HCT116 (cell line): ENCODE measurements around the gene ZNF189.

Experiments
- EZH2 ChIP-seq: fragments of 200-600 bp; sonication (generic); IDR thresholded peaks from 2 replicates; pipeline ENCODE4 v1.6.1; 2017; ENCODE audit warnings: antibody characterized with exemption, mixed run types
- POLR2AphosphoS5 ChIP-seq: IDR thresholded peaks from 2 replicates; pipeline ENCODE4 v1.6.1; 2011; ENCODE audit warnings: mild to moderate bottlenecking, low read depth, low read length, moderate library complexity
- RAD21 ChIP-seq: IDR thresholded peaks from 2 replicates; pipeline ENCODE4 v1.6.1; 2012; ENCODE audit warnings: low read depth, mild to moderate bottlenecking
- TF ChIP-seq, protein P1 (sequence below), 3 experiments: fragments of 200-600 bp in 1 of 3; sonication (generic) in 1 of 3; IDR thresholded peaks in 2 of 3; conservative IDR thresholded peaks in 1 of 3; 2 replicates each; pipeline ENCODE4 v1.5.1; 2012 to 2017; ENCODE audit warnings: low read depth in 2 of 3, low read length in 2 of 3, antibody characterized with exemption in 1 of 3, borderline replicate concordance in 1 of 3, control low read depth in 1 of 3, mild to moderate bottlenecking in 1 of 3, mixed read lengths in 1 of 3, mixed run types in 1 of 3, moderate library complexity in 1 of 3; ENCODE audit not compliant: insufficient read depth in 1 of 3
- TF ChIP-seq, protein P2 (sequence below): IDR thresholded peaks from 2 replicates; pipeline ENCODE4 v1.6.1; 2011; ENCODE audit warnings: mild to moderate bottlenecking, low read length, moderate library complexity; ENCODE audit not compliant: insufficient replicate concordance; ENCODE audit errors: extremely low read depth

DNA sequence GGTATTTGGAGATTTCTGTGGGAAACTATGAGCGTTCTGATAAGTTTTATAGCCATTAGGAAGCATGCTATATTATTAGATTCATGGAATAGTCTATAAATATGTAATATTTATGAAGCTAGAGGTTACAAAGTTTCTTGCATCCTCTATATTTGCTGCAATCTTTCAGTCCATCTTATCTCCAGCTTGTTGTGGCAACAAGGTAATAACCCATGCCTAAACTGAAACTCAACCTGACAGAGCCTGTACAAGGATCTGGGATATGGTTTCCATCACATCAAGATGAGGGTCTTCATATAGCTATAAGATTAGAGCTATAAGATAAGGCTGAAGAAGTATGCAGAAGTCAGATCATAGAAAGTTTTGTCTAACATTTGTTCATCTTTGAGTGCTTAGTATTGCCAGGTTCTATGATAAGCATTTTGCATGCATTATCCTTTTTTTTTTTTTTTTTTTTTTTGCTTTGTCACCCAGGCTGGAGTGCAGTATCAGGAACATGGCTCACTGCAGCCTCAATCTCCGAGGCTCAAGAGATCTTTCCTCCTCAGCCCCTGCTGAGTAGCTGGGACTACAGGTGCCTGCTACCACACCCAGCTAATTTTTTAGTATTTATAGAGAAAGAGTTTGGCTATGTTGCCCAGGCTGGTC is 28.6 kb upstream of the ZNF189 start:
- TF ChIP-seq POLR2AphosphoS5 (no peak), EZH2 (no peak), RAD21 (no peak)
- TF ChIP-seq, protein P1, sequence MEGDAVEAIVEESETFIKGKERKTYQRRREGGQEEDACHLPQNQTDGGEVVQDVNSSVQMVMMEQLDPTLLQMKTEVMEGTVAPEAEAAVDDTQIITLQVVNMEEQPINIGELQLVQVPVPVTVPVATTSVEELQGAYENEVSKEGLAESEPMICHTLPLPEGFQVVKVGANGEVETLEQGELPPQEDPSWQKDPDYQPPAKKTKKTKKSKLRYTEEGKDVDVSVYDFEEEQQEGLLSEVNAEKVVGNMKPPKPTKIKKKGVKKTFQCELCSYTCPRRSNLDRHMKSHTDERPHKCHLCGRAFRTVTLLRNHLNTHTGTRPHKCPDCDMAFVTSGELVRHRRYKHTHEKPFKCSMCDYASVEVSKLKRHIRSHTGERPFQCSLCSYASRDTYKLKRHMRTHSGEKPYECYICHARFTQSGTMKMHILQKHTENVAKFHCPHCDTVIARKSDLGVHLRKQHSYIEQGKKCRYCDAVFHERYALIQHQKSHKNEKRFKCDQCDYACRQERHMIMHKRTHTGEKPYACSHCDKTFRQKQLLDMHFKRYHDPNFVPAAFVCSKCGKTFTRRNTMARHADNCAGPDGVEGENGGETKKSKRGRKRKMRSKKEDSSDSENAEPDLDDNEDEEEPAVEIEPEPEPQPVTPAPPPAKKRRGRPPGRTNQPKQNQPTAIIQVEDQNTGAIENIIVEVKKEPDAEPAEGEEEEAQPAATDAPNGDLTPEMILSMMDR (IDR thresholded peaks at IDR 0.05 in 2 of 3, conservative IDR thresholded peaks at IDR 0.05 in 1 of 3; ENCODE audit: borderline replicate concordance in 1 of 3, insufficient read depth in 1 of 3, low read depth in 2 of 3, low read length in 2 of 3): no peak
- TF ChIP-seq, protein P2, sequence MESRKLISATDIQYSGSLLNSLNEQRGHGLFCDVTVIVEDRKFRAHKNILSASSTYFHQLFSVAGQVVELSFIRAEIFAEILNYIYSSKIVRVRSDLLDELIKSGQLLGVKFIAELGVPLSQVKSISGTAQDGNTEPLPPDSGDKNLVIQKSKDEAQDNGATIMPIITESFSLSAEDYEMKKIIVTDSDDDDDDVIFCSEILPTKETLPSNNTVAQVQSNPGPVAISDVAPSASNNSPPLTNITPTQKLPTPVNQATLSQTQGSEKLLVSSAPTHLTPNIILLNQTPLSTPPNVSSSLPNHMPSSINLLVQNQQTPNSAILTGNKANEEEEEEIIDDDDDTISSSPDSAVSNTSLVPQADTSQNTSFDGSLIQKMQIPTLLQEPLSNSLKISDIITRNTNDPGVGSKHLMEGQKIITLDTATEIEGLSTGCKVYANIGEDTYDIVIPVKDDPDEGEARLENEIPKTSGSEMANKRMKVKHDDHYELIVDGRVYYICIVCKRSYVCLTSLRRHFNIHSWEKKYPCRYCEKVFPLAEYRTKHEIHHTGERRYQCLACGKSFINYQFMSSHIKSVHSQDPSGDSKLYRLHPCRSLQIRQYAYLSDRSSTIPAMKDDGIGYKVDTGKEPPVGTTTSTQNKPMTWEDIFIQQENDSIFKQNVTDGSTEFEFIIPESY: no peak
